ENCODE results near the gene PAX7.

DNA sequence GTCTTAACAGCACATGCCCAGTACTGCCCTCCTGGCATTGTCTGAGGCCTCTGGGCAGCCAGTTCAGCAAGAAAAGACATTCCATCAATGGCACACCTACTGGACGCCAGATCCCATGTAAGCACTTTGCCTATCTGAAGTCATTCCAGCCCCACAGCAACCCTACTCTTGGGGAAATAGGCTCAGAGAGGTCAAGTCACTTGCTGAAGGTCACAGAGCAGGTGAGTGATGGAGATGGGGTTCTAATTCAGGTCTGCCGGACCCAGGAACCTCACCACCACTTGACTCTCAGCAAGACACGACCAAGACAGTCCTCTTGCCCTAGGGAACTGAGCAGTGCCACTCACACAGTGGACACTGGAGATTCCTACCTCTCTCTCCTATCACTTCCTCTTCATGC lies 79.4 kb downstream of the PAX7 start:
- TF ChIP-seq, protein P1, sequence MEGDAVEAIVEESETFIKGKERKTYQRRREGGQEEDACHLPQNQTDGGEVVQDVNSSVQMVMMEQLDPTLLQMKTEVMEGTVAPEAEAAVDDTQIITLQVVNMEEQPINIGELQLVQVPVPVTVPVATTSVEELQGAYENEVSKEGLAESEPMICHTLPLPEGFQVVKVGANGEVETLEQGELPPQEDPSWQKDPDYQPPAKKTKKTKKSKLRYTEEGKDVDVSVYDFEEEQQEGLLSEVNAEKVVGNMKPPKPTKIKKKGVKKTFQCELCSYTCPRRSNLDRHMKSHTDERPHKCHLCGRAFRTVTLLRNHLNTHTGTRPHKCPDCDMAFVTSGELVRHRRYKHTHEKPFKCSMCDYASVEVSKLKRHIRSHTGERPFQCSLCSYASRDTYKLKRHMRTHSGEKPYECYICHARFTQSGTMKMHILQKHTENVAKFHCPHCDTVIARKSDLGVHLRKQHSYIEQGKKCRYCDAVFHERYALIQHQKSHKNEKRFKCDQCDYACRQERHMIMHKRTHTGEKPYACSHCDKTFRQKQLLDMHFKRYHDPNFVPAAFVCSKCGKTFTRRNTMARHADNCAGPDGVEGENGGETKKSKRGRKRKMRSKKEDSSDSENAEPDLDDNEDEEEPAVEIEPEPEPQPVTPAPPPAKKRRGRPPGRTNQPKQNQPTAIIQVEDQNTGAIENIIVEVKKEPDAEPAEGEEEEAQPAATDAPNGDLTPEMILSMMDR (IDR thresholded peaks at IDR 0.05), result no peak
- no peak for TF ChIP-seq GABPA (IDR thresholded peaks at IDR 0.05; ENCODE audit: low read depth)
- no peak for TF ChIP-seq EP300 (IDR thresholded peaks at IDR 0.05; ENCODE audit: borderline replicate concordance in 1 of 2, low read depth in 1 of 2, low read length in 1 of 2)
- TF ChIP-seq POLR2AphosphoS5 (IDR thresholded peaks at IDR 0.05; ENCODE audit: low read depth, low read length), result no peak
- TF ChIP-seq RFX5 (IDR thresholded peaks at IDR 0.05; ENCODE audit: low read length), result no peak
- no peak for TF ChIP-seq MXI1 (IDR thresholded peaks at IDR 0.05; ENCODE audit: low read depth, low read length)
- TF ChIP-seq RAD21 (IDR thresholded peaks at IDR 0.05; ENCODE audit: low read length), result no peak
- no peak for TF ChIP-seq TEAD4 (IDR thresholded peaks at IDR 0.05; ENCODE audit: borderline replicate concordance, insufficient read depth)
- TF ChIP-seq, protein P2, sequence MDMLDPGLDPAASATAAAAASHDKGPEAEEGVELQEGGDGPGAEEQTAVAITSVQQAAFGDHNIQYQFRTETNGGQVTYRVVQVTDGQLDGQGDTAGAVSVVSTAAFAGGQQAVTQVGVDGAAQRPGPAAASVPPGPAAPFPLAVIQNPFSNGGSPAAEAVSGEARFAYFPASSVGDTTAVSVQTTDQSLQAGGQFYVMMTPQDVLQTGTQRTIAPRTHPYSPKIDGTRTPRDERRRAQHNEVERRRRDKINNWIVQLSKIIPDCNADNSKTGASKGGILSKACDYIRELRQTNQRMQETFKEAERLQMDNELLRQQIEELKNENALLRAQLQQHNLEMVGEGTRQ (IDR thresholded peaks at IDR 0.05; ENCODE audit: borderline replicate concordance, low read depth, low read length), result no peak

Data from SK-N-SH (cell line).